ENCODE measurements around the gene WIPF2. TPM values are rescaled to one million over a fixed set of nuclear protein-coding genes. Genes with fewer than 3 reads are reported as not detected.

WIPF2 gene
- total RNA-seq, 2 donors from 2014 or later = 22.5 to 25.3 TPM

DNA sequence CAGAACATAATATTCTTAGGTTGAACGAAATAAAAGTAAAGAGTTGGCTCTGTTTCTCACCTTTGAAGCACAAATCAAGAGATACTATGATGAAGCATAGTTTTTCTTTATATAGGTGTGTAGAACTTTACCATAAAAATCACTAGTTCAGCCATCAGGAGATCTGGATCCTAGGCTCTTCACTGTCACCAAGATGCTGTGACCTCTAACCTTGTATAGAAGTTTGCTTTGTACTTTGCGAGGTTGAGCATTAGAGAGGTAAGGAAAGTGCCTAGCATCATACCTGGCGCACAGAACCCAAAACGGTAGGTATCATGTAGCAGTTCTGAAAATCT is 68.0 kb downstream of the WIPF2 start:
- DNase-seq = no peak
- Mint-ChIP-seq H3K9me3 (no peaks in the 10 kb centered on the region), H3K27ac (no peak overlapping the region), H3K4me1 (peaks cover 1% of the 10 kb centered on the region), H3K27me3 (ENCODE audit: insufficient read depth) (no peaks in the 10 kb centered on the region), H3K4me3 (no peak overlapping the region), H3K36me3 (ENCODE audit: low read depth) (peaks cover 31% of the 10 kb centered on the region)
- Histone ChIP-seq H3K4me1 (ENCODE audit: control insufficient read depth, insufficient read depth, low read length) (no peaks in the 10 kb centered on the region), H3K27ac (ENCODE audit: low read depth, low read length) (no peak overlapping the region), H3K9ac (ENCODE audit: extremely low read depth, low read length, poor library complexity, severe bottlenecking) (no peak overlapping the region), H3K27me3 (ENCODE audit: control insufficient read depth, insufficient read depth, low read length, poor library complexity, severe bottlenecking) (no peaks in the 10 kb centered on the region), H3K36me3 (ENCODE audit: control insufficient read depth, insufficient read depth, low read length) (peaks cover 26% of the 10 kb centered on the region), H3K4me3 (ENCODE audit: low read length) (no peak overlapping the region), H3K9me3 (ENCODE audit: control insufficient read depth, low read length) (no peaks in the 10 kb centered on the region)
- WGBS, 2 experiments (ENCODE audit: insufficient coverage in 1 of 2, insufficient read length in 1 of 2) = 51 to 52% methylated on average over 4 of the region's 4 CpGs
- TF ChIP-seq, protein P1, sequence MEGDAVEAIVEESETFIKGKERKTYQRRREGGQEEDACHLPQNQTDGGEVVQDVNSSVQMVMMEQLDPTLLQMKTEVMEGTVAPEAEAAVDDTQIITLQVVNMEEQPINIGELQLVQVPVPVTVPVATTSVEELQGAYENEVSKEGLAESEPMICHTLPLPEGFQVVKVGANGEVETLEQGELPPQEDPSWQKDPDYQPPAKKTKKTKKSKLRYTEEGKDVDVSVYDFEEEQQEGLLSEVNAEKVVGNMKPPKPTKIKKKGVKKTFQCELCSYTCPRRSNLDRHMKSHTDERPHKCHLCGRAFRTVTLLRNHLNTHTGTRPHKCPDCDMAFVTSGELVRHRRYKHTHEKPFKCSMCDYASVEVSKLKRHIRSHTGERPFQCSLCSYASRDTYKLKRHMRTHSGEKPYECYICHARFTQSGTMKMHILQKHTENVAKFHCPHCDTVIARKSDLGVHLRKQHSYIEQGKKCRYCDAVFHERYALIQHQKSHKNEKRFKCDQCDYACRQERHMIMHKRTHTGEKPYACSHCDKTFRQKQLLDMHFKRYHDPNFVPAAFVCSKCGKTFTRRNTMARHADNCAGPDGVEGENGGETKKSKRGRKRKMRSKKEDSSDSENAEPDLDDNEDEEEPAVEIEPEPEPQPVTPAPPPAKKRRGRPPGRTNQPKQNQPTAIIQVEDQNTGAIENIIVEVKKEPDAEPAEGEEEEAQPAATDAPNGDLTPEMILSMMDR (conservative IDR thresholded peaks at IDR 0.05) = no peak

DNA sequence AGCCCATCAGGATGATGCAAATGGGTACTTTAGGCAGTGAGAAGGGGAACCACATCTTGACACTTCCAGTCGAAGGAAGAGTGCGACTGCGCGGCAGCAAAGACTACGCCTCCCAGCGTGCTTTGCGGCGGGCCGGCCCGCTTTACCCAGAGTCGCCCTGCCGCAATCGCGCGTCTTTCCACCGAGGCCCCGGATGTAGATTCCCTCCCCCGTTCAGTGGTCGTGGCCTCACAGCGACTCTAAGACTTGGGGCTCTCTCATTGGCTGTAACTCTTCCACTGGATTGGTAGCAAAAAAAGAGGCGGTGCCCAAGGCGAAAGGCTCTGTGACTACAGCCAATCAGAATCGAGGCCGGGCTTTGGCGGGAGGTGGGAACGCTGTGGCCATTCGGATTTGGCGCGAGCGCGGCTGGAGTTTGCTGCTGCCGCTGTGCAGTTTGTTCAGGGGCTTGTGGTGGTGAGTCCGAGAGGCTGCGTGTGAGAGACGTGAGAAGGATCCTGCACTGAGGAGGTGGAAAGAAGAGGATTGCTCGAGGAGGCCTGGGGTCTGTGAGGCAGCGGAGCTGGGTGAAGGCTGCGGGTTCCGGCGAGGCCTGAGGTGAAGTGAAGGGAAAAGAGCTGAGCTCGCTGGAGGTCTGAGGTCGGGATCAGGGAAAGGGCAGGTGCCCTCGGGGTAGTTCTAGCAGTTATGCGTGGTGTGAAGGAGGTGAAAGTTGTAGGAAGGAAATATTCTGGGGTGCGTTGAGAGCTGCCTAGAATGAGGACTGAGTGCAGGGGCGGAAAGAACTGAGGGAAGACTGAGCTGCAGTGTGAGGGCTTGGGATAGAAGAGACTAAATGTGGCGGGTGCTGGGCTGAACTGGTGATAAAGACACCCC is 68.6 kb downstream of the WIPF2 start, which contains the start of gene CDC6:
TSS of gene CDC6 (plus strand) at position 386 of the 876 bp plus-strand sequence. CDS start 1,542 bp downstream, outside the sequence.
- Histone ChIP-seq H3K27ac (ENCODE audit: low read depth, low read length) (peak within 1 kb of the TSS; percentile 82), H3K4me3 (ENCODE audit: low read length) (peak within 1 kb of the TSS; percentile 96), H3K27me3 (ENCODE audit: control insufficient read depth, insufficient read depth, low read length, poor library complexity, severe bottlenecking) (no peaks in the 10 kb centered on the region), H3K9ac (ENCODE audit: extremely low read depth, low read length, poor library complexity, severe bottlenecking) (peak within 1 kb of the TSS; percentile 96), H3K36me3 (ENCODE audit: control insufficient read depth, insufficient read depth, low read length) (peaks cover 27% of the 10 kb centered on the region), H3K4me1 (ENCODE audit: control insufficient read depth, insufficient read depth, low read length) (no peaks in the 10 kb centered on the region), H3K9me3 (ENCODE audit: control insufficient read depth, low read length) (no peaks in the 10 kb centered on the region)
- Mint-ChIP-seq H3K4me3 (peak within 1 kb of the TSS; percentile 98), H3K27ac (peak within 1 kb of the TSS; percentile 99), H3K36me3 (ENCODE audit: low read depth) (peaks cover 27% of the 10 kb centered on the region), H3K4me1 (peaks cover 1% of the 10 kb centered on the region), H3K9me3 (no peaks in the 10 kb centered on the region), H3K27me3 (ENCODE audit: insufficient read depth) (no peaks in the 10 kb centered on the region)
- peak; percentile 100 for DNase-seq
- TF ChIP-seq, protein P1 (conservative IDR thresholded peaks at IDR 0.05) = no peak
- WGBS, 2 experiments (ENCODE audit: insufficient coverage in 1 of 2, insufficient read length in 1 of 2) = 0 to 1% methylated on average over 23 to 47 of the region's 47 CpGs

DNA sequence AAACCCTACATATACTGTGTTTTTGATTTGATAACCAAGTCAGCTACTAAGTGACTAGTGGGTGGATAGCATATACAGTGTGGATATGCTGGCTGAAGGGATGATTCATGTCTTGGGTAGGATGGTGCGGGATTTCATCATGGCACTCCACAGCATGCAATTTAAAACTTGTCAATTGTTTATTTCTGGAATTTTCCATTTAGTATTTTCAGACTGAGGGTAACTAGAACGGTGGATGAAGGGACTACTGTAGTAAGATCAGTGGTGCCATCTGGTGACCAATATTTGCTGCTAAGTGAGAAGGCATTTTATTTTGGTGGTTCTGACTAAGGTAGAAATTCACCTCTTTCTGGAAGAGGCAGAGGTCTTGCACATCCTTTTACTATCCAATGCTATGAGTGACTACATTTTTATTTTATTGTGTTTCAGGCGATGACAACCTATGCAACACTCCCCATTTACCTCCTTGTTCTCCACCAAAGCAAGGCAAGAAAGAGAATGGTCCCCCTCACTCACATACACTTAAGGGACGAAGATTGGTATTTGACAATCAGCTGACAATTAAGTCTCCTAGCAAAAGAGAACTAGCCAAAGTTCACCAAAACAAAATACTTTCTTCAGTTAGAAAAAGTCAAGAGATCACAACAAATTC is 71.7 kb downstream of the WIPF2 start:
- no peak overlapping the region for H3K9ac ChIP-seq (ENCODE audit: extremely low read depth, low read length, poor library complexity, severe bottlenecking)
- TF ChIP-seq, protein P1 (conservative IDR thresholded peaks at IDR 0.05) = peak; percentile 76
- H3K4me1 ChIP-seq (ENCODE audit: control insufficient read depth, insufficient read depth, low read length) = no peaks in the 10 kb centered on the region
- H3K9me3 ChIP-seq (ENCODE audit: control insufficient read depth, low read length) = no peaks in the 10 kb centered on the region
- no peaks in the 10 kb centered on the region for H3K9me3 Mint-ChIP-seq
- peaks cover 13% of the 10 kb centered on the region for H3K4me1 Mint-ChIP-seq
- H3K27me3 Mint-ChIP-seq (ENCODE audit: insufficient read depth) = no peaks in the 10 kb centered on the region
- H3K27me3 ChIP-seq (ENCODE audit: control insufficient read depth, insufficient read depth, low read length, poor library complexity, severe bottlenecking) = no peaks in the 10 kb centered on the region
- H3K27ac Mint-ChIP-seq = peak overlapping the region; percentile 53
- H3K27ac ChIP-seq (ENCODE audit: low read depth, low read length) = no peak overlapping the region
- H3K36me3 Mint-ChIP-seq (ENCODE audit: low read depth) = peaks cover 46% of the 10 kb centered on the region
- DNase-seq = peak; percentile 76
- peaks cover 57% of the 10 kb centered on the region for H3K36me3 ChIP-seq (ENCODE audit: control insufficient read depth, insufficient read depth, low read length)
- H3K4me3 Mint-ChIP-seq = no peak overlapping the region
- 52 to 84% methylated on average over 2 to 4 of the region's 4 CpGs for WGBS, 2 experiments (ENCODE audit: insufficient coverage in 1 of 2, insufficient read length in 1 of 2)
- H3K4me3 ChIP-seq (ENCODE audit: low read length) = no peak overlapping the region
